MCF 10A (cell line): Measurements from ENCODE around the gene PCNX2. TPM values are rescaled to one million over a fixed set of nuclear protein-coding genes. Genes with fewer than 3 reads are reported as not detected.

Experiments used
- BruUV-seq: library from RNA; stranded (reverse); fragments of 400-500 nt; replicated peaks from 2 replicates; lab custom pipeline; 2021; lab: Mats Ljungman, UMichigan
- CTCF ChIA-PET: fragments of 300-600 bp; sonication (Branson Sonifier 250); formaldehyde crosslinking; extraction: SDS; loops from one replicate; lab custom pipeline; 2021; ENCODE audit warnings: antibody characterized with exemption, inconsistent platforms; lab: Yijun Ruan, JAX
- POLR2A ChIA-PET: fragments of 300-600, 350-650 bp; sonication (Branson Sonifier 250); formaldehyde crosslinking; extraction: SDS; loops from one replicate; lab custom pipeline; 2020; ENCODE audit warnings: antibody characterized with exemption, inconsistent platforms; lab: Yijun Ruan, JAX
- DNase-seq: peaks from one replicate; pipeline ENCODE4 v3.0.0-alpha.2; 2018; ENCODE audit not compliant: unreplicated experiment
- H3K27ac Mint-ChIP-seq: one replicate; pipeline ENCODE4 v1.8.0; 2022; ENCODE audit warnings: mild to moderate bottlenecking, low read depth, mixed read lengths; ENCODE audit not compliant: unreplicated experiment
- H3K27me3 Mint-ChIP-seq: one replicate; pipeline ENCODE4 v1.8.0; 2022; ENCODE audit warnings: mixed read lengths; ENCODE audit not compliant: insufficient read depth, unreplicated experiment
- H3K36me3 Mint-ChIP-seq: one replicate; pipeline ENCODE4 v1.8.0; 2022; ENCODE audit warnings: mild to moderate bottlenecking, moderate library complexity, mixed read lengths; ENCODE audit not compliant: insufficient read depth, unreplicated experiment
- H3K4me1 Mint-ChIP-seq: one replicate; pipeline ENCODE4 v1.8.0; 2022; ENCODE audit warnings: mixed read lengths; ENCODE audit not compliant: insufficient read depth, unreplicated experiment
- H3K4me3 Mint-ChIP-seq: one replicate; pipeline ENCODE4 v1.8.0; 2022; ENCODE audit warnings: mild to moderate bottlenecking, moderate library complexity, mixed read lengths; ENCODE audit not compliant: unreplicated experiment
- H3K9me3 Mint-ChIP-seq: one replicate; pipeline ENCODE4 v1.8.0; 2022; ENCODE audit warnings: mixed read lengths; ENCODE audit not compliant: unreplicated experiment
- CTCF ChIP-seq: fragments of 200-600 bp; IDR thresholded peaks from one replicate; pipeline ENCODE4 v1.8.0; 2022; ENCODE audit warnings: antibody characterized with exemption, mild to moderate bottlenecking; ENCODE audit not compliant: unreplicated experiment
- intact Hi-C: fragments of 100-400 bp; cut with micrococcal nuclease; formaldehyde crosslinking; loops from 2 replicates; pipeline ENCODE4 v1.14.1; 2022
- total RNA-seq: library from RNA; stranded (reverse); gene quantifications from 2 replicates; pipeline ENCODE4 v1.2.3, GENCODE V29; 2022

PCNX2 gene
- total RNA-seq, 1 experiment from 2014 or later, result 80.5 TPM

- Mint-ChIP-seq H3K9me3 (no peaks in the 10 kb centered on the region), H3K4me3 (no peak overlapping the region), H3K4me1 (peaks cover 25% of the 10 kb centered on the region), H3K27ac (peak overlapping the region; percentile 87), H3K36me3 (peaks cover 22% of the 10 kb centered on the region), H3K27me3 (no peaks in the 10 kb centered on the region)
- intact Hi-C loops, result loop anchor here (5.0 kb wide), 1 partner anchor 658 kb away; the partner anchor contains the start of gene SIPA1L2
- no peak for DNase-seq
- ChIA-PET POLR2A (interaction anchor here (0.6 to 1.3 kb wide), 5 partner anchors 10 to 1294 kb away, joined by 3 to 4 read pairs (median 3); partner anchors contain the start of gene KCNK1), CTCF (interaction anchor here (0.6 to 1.2 kb wide), 4 partner anchors 10 to 663 kb away, joined by 3 read pairs; no protein-coding TSS in a partner anchor)
- no peak for TF ChIP-seq CTCF
- BruUV-seq, result no TSS peak
These were observed 5.0 kb downstream of the PCNX2 start for GRCh38 chr1:233290396-233291034.

GRCh38 chr1:233289676-233290075, 5.8 kb downstream of the PCNX2 start:
- ChIA-PET POLR2A (interaction anchor here (0.9 to 1.3 kb wide), 3 partner anchors 11 to 324 kb away, joined by 3 read pairs; partner anchors contain the start of gene KCNK1), CTCF (interaction anchor here (0.6 kb wide), 1 partner anchor 193 kb away, joined by 3 read pairs; no protein-coding TSS in a partner anchor)
- intact Hi-C loops, result loop anchor here (5.0 kb wide), 1 partner anchor 657 kb away; the partner anchor contains the start of gene SIPA1L2
- Mint-ChIP-seq H3K4me3 (no peak overlapping the region), H3K36me3 (peaks cover 22% of the 10 kb centered on the region), H3K27me3 (no peaks in the 10 kb centered on the region), H3K9me3 (no peaks in the 10 kb centered on the region), H3K4me1 (peaks cover 25% of the 10 kb centered on the region), H3K27ac (peak overlapping the region; percentile 24)
- no TSS peak for BruUV-seq
- DNase-seq, result no peak
- TF ChIP-seq CTCF, result no peak

GRCh38 chr1:233282582-233282886, 13.0 kb downstream of the PCNX2 start:
- Mint-ChIP-seq H3K4me1 (peaks cover 10% of the 10 kb centered on the region), H3K4me3 (no peak overlapping the region), H3K9me3 (no peaks in the 10 kb centered on the region), H3K36me3 (no peaks in the 10 kb centered on the region), H3K27me3 (no peaks in the 10 kb centered on the region), H3K27ac (no peak overlapping the region)
- POLR2A ChIA-PET, result interaction anchor here (0.6 to 1.1 kb wide), 3 partner anchors 12 to 1729 kb away, joined by 3 to 4 read pairs (median 4); no protein-coding TSS in a partner anchor
- no peak for TF ChIP-seq CTCF
- intact Hi-C loops, result no loop called here
- no peak for DNase-seq
- no TSS peak for BruUV-seq
- CTCF ChIA-PET, result interaction anchor here (0.6 to 0.7 kb wide), 3 partner anchors 69 to 344 kb away, joined by 3 read pairs; no protein-coding TSS in a partner anchor
